ENCODE results near the gene SCYL1. TPM values are rescaled to one million over a fixed set of nuclear protein-coding genes. Genes with fewer than 3 reads are reported as not detected.
A peak's percentile ranks its signal among the peaks of the same experiment; 100 is the strongest.

SCYL1 gene
- total and polyA plus RNA-seq, 4 donors, result 33.7 to 62.0 (median 52.6) TPM

- no peaks in the 10 kb centered on the region for H3K9me3 ChIP-seq (ENCODE audit: control insufficient read depth in 4 of 4, low read length in 3 of 4)
- WGBS, result 58% methylated on average over 12 of the region's 12 CpGs
- H3K27me3 ChIP-seq (ENCODE audit: control insufficient read depth in 4 of 4, insufficient read depth in 4 of 4, low read length in 3 of 4), result no peaks in the 10 kb centered on the region
- H3K9ac ChIP-seq (ENCODE audit: low read depth in 1 of 2, low read length in 2 of 2), result peak overlapping the region; percentile 100
- peaks cover 8 to 48% (median 25%) of the 10 kb centered on the region in 4 donors for H3K36me3 ChIP-seq (ENCODE audit: control insufficient read depth in 4 of 4, insufficient read depth in 3 of 4, low read depth in 1 of 4, low read length in 3 of 4)
- peak overlapping the region; percentile 94 to 100 for H3K27ac ChIP-seq (ENCODE audit: low read depth in 1 of 2, low read length in 2 of 2)
- H3K4me1 ChIP-seq (ENCODE audit: control insufficient read depth in 4 of 4, insufficient read depth in 4 of 4, low read length in 3 of 4), result peaks cover 0 to 41% (median 21%) of the 10 kb centered on the region in 4 donors
- no peak for TF ChIP-seq HNF4A (conservative IDR thresholded peaks at IDR 0.05)
- no peak for TF ChIP-seq FOXA1 (IDR thresholded peaks at IDR 0.05)
- TF ChIP-seq NR2F2 (IDR thresholded peaks at IDR 0.05), result no peak
- TF ChIP-seq YY1 (IDR thresholded peaks at IDR 0.05), result no peak
- TF ChIP-seq, protein P1, sequence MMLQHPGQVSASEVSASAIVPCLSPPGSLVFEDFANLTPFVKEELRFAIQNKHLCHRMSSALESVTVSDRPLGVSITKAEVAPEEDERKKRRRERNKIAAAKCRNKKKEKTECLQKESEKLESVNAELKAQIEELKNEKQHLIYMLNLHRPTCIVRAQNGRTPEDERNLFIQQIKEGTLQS (IDR thresholded peaks at IDR 0.05), result no peak
- TF ChIP-seq RAD21 (IDR thresholded peaks at IDR 0.05), result no peak
- no peak for TF ChIP-seq EGR1 (IDR thresholded peaks at IDR 0.05; ENCODE audit: low read depth in 2 of 2)
- no peak for TF ChIP-seq GABPA (IDR thresholded peaks at IDR 0.05 in 1 of 2, conservative IDR thresholded peaks at IDR 0.05 in 1 of 2)
- TF ChIP-seq FOXA2 (IDR thresholded peaks at IDR 0.05), result no peak
- TF ChIP-seq MAX (IDR thresholded peaks at IDR 0.05), result no peak
- TF ChIP-seq ZBTB33 (IDR thresholded peaks at IDR 0.05), result no peak
- TF ChIP-seq, protein P2, sequence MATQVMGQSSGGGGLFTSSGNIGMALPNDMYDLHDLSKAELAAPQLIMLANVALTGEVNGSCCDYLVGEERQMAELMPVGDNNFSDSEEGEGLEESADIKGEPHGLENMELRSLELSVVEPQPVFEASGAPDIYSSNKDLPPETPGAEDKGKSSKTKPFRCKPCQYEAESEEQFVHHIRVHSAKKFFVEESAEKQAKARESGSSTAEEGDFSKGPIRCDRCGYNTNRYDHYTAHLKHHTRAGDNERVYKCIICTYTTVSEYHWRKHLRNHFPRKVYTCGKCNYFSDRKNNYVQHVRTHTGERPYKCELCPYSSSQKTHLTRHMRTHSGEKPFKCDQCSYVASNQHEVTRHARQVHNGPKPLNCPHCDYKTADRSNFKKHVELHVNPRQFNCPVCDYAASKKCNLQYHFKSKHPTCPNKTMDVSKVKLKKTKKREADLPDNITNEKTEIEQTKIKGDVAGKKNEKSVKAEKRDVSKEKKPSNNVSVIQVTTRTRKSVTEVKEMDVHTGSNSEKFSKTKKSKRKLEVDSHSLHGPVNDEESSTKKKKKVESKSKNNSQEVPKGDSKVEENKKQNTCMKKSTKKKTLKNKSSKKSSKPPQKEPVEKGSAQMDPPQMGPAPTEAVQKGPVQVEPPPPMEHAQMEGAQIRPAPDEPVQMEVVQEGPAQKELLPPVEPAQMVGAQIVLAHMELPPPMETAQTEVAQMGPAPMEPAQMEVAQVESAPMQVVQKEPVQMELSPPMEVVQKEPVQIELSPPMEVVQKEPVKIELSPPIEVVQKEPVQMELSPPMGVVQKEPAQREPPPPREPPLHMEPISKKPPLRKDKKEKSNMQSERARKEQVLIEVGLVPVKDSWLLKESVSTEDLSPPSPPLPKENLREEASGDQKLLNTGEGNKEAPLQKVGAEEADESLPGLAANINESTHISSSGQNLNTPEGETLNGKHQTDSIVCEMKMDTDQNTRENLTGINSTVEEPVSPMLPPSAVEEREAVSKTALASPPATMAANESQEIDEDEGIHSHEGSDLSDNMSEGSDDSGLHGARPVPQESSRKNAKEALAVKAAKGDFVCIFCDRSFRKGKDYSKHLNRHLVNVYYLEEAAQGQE (IDR thresholded peaks at IDR 0.05), result no peak
- peak; percentile 55 for DNase-seq (ENCODE audit: low spot score)
- H3K4me3 ChIP-seq (ENCODE audit: low read depth in 1 of 3, low read length in 3 of 3), result peak overlapping the region in 1 of 3 donors; percentile 67
These were observed 19.2 kb upstream of the SCYL1 start for GRCh38 chr11:65505466-65506289.

DNA sequence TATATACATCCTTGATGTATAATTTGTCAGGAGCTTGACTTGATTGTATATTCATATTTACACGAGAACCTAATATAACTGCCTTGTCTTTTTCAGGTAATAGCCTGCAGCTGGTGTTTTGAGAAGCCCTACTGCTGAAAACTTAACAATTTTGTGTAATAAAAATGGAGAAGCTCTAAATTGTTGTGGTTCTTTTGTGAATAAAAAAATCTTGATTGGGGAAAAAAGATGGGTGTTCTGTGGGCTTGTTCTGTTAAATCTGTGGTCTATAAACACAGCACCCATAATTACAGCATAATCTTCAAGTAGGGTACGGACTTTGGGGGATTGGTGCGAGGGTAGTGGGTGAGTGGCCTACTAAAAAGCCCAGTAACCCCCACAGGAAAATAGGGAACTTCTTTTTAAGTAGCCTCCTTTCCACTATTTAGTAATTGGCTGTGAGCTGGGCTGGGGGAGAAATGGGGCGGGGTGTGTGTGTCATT is 18.6 kb upstream of the SCYL1 start:
- DNase-seq (ENCODE audit: low spot score), result peak; percentile 55
- Histone ChIP-seq H3K36me3 (ENCODE audit: control insufficient read depth in 4 of 4, insufficient read depth in 3 of 4, low read depth in 1 of 4, low read length in 3 of 4) (peaks cover 8 to 47% (median 25%) of the 10 kb centered on the region in 4 donors), H3K27me3 (ENCODE audit: control insufficient read depth in 4 of 4, insufficient read depth in 4 of 4, low read length in 3 of 4) (no peaks in the 10 kb centered on the region), H3K9me3 (ENCODE audit: control insufficient read depth in 4 of 4, low read length in 3 of 4) (no peaks in the 10 kb centered on the region), H3K9ac (ENCODE audit: low read depth in 1 of 2, low read length in 2 of 2) (peak overlapping the region; percentile 48 to 100), H3K4me3 (ENCODE audit: low read depth in 1 of 3, low read length in 3 of 3) (no peak overlapping the region), H3K4me1 (ENCODE audit: control insufficient read depth in 4 of 4, insufficient read depth in 4 of 4, low read length in 3 of 4) (peaks cover 0 to 41% (median 21%) of the 10 kb centered on the region in 4 donors), H3K27ac (ENCODE audit: low read depth in 1 of 2, low read length in 2 of 2) (peak overlapping the region; percentile 94 to 100)
- 68% methylated on average over 4 of the region's 4 CpGs for WGBS
- TF ChIP-seq GABPA (IDR thresholded peaks at IDR 0.05 in 1 of 2, conservative IDR thresholded peaks at IDR 0.05 in 1 of 2), result no peak
- TF ChIP-seq RAD21 (IDR thresholded peaks at IDR 0.05), result no peak
